IPS-20b (cell line): ENCODE results near the gene TRIM50.

ENCODE experiments used
- H3K27ac ChIP-seq: one replicate; pipeline ENCODE4 v1.5.1; 2013; ENCODE audit warnings: low read length
- H3K27me3 ChIP-seq: 2 replicates; pipeline ENCODE4 v1.6.1; 2013; ENCODE audit warnings: mild to moderate bottlenecking, low read length, inconsistent platforms; ENCODE audit not compliant: insufficient read depth
- H3K36me3 ChIP-seq: 2 replicates; pipeline ENCODE4 v1.6.1; 2013; ENCODE audit warnings: low read depth, mild to moderate bottlenecking, inconsistent platforms, low read length, moderate library complexity; ENCODE audit not compliant: insufficient read depth
- H3K4me1 ChIP-seq: 2 replicates; pipeline ENCODE4 v1.6.1; 2013; ENCODE audit warnings: mild to moderate bottlenecking, control low read depth, inconsistent platforms, low read length, moderate library complexity; ENCODE audit not compliant: insufficient read depth
- H3K4me3 ChIP-seq: 2 replicates; pipeline ENCODE4 v1.5.1; 2013; ENCODE audit warnings: mild to moderate bottlenecking, low read length, inconsistent platforms
- H3K9ac ChIP-seq: 2 replicates; pipeline ENCODE4 v1.6.1; 2013; ENCODE audit warnings: low read depth, mild to moderate bottlenecking, inconsistent platforms, low read length, moderate library complexity
- H3K9me3 ChIP-seq: 2 replicates; pipeline ENCODE4 v1.6.1; 2013; ENCODE audit warnings: mild to moderate bottlenecking, low read depth, low read length, inconsistent platforms; ENCODE audit not compliant: insufficient read depth

Gene TRIM50

DNA sequence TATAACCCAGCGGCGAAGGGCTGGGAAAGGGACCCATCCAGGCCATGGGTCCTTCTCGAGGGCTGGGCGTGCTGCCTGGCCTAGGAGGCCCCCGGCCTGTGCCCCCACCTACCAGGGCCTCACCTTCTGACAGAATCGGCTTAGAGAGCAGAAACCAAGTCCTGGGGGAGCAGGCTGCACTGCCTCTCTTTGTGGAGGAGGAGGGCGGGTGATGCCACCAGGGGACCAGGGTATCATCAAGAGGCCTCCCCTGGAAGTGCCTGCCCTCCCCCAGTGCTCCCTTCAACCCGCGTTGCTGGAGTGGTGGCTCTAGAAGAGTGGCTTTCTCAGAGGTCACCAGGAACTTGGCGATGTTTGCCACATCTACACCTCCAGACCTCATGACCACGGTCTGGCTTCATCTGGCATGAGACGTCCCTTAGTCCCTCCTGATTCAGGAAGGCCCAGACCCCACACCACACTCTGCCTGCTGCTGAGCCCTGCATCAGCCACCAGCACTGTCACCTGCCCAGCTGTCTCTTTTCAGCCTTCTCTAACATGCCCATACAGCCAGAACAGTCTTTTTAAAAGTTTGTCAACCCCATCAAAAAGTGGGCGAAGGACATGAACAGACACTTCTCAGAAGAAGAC is 32.0 kb upstream of the TRIM50 start:
- Histone ChIP-seq H3K9me3 (no peaks in the 10 kb centered on the region), H3K4me3 (no peak overlapping the region), H3K27ac (no peak overlapping the region), H3K9ac (no peak overlapping the region), H3K27me3 (no peaks in the 10 kb centered on the region), H3K4me1 (no peaks in the 10 kb centered on the region; the same call in 1 of the 2 replicates), H3K36me3 (no peaks in the 10 kb centered on the region)

DNA sequence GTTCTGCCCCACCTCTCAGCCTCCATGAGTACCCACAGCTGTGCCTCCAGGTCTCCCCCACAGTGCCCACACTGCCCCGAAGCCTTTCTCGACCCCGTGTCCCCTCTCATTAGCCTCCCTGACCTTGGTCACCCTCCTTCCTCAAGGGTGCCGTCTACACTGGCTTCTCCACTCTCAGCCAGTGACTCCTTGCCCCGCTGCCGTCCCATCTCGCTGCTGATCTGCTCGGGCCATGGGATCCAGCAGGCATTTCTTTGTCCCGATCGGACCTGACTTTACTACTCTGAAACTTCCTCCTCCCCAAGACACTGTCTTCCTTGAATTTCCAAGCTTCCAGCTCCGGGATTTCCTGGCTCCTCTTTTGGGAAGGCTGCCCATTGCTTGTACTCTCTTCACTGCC is 31.4 kb upstream of the TRIM50 start:
- Histone ChIP-seq H3K27me3 (no peaks in the 10 kb centered on the region), H3K27ac (no peak overlapping the region), H3K4me3 (no peak overlapping the region)

DNA sequence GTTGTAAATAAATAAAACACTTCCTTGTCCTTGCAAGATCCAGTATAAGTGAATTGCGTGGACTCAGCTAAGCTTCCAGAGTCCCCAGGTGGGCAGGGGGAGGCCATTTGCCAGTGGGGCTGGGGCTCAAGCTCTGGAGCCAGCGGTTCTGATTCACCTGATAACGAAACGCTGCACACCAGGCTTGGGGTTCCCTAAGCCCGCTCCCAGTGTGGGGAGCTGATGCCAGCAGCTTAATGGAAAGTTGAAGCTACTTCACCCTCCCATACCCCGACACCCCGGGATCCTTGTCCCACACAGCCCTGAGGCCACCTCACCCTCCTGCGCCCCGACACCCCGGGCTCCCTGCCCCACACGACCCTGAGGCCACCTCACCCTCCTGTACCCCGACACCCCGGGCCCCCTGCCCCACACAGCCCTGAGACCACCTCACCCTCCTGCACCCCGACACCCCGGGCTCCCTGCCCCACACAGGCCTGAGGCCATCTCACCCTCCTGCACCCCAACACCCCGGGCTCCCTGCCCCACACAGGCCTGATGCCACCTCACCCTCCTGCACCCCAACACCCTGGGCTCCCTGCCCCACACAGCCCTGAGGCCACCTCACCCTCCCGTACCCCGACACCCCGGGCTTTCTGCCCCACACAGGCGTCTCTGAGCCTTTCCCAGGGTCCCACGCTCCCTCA is 30.9 kb upstream of the TRIM50 start:
- H3K36me3 ChIP-seq: no peaks in the 10 kb centered on the region
- H3K9me3 ChIP-seq: no peaks in the 10 kb centered on the region
- no peaks in the 10 kb centered on the region for H3K27me3 ChIP-seq
- no peaks in the 10 kb centered on the region; the same call in 1 of the 2 replicates for H3K4me1 ChIP-seq
- no peak overlapping the region for H3K27ac ChIP-seq
- H3K9ac ChIP-seq: no peak overlapping the region
- no peak overlapping the region for H3K4me3 ChIP-seq

More for the DNA sequence above, 31.4 kb upstream of the TRIM50 start:
- H3K36me3 ChIP-seq: no peaks in the 10 kb centered on the region
- H3K9me3 ChIP-seq: no peaks in the 10 kb centered on the region
- no peaks in the 10 kb centered on the region; the same call in 1 of the 2 replicates for H3K4me1 ChIP-seq
- H3K9ac ChIP-seq: no peak overlapping the region

DNA sequence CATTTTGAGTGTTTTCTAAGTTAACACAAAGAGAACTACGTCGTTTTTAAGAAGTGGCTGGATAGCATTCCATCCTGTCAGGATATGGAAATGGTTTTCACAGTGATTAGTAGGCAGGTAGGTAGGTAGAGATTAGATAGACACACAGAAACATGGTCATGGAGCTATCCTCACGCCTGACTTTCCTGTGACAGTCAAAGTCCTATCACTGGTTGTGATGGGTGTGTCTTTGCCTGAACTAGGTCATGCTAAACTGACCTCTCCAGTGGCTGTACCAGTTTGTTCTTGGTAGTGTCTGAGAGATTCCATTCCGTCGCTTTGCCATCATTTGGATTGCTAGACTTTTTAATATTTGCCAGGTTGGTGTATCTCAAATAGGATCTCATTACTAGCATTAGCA is 28.3 kb upstream of the TRIM50 start:
- Histone ChIP-seq H3K9me3 (no peaks in the 10 kb centered on the region), H3K9ac (no peak overlapping the region)

DNA sequence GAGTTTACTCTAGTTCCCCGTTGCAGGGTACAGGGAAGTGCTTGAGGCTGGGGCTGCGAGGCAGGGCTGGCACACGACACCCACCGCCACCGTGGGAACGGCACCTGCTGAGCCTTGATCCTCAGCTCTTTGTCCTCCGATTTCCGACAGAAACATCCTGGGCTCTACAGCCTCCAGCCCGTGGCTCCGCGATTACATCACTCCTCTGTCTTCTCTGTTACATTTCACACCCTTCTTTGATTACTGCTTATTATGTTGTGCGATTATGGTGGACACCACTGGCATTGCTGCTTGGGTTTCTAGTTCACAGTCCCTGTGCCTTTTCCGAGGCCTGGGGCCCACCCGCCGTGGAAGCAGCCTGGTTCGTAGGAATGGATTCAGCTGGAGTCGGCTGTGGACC is 26.9 kb upstream of the TRIM50 start:
- H3K9ac ChIP-seq: 0 out of 2 replicates have a peak overlapping the region, but pooled peaks have one; percentile 18
- H3K4me1 ChIP-seq: peaks cover 7% of the 10 kb centered on the region
- no peaks in the 10 kb centered on the region for H3K9me3 ChIP-seq
- no peaks in the 10 kb centered on the region for H3K27me3 ChIP-seq
- no peak overlapping the region for H3K27ac ChIP-seq
- H3K4me3 ChIP-seq: no peak overlapping the region
- H3K36me3 ChIP-seq: no peaks in the 10 kb centered on the region

More for the DNA sequence above, 28.3 kb upstream of the TRIM50 start:
- Histone ChIP-seq H3K36me3 (no peaks in the 10 kb centered on the region), H3K27ac (no peak overlapping the region), H3K4me3 (no peak overlapping the region), H3K4me1 (peaks cover 7% of the 10 kb centered on the region), H3K27me3 (no peaks in the 10 kb centered on the region)

DNA sequence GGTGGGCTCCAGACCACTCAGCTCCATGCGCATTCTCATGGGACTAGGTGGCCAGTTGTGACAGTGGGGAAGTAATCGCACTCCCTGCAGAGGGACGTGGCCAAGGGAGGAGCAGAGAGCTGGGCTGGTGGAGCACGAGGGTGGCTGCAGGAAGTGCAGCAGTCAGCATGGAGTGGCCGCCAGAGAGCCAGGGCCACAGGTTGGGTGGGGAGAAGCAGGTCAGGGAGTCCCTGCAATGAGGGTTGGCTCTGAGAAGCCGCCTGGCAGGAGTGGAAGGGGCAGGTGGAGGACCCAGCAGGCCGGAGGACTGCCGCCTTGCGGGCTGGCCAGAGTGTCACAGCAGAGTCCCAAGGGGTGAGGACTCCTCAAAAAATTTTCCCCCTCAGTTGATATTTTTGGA is 26.3 kb upstream of the TRIM50 start:
- Histone ChIP-seq H3K9me3 (no peaks in the 10 kb centered on the region), H3K36me3 (no peaks in the 10 kb centered on the region), H3K9ac (no peak overlapping the region), H3K27ac (no peak overlapping the region), H3K4me1 (peaks cover 7% of the 10 kb centered on the region), H3K4me3 (no peak overlapping the region), H3K27me3 (no peaks in the 10 kb centered on the region)

DNA sequence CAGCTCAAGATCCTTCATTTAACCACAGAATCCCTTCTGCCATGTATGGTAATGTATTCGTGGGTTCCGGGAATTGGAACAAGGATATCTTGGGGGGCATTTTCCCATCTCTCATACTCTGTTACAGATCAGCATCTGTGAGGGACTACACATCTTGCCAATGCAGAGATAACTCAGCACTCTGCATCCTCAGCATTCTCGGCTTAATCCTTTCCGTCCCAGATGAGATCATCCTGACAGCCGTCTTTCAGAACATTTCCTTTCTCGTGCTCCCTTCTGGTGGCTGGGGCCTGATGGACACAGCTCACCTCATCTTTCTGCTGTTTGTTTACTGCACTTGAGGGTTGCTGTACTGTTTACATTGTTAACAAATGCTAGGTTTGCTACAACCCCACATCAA is 25.4 kb upstream of the TRIM50 start:
- Histone ChIP-seq H3K4me3 (no peak overlapping the region), H3K9me3 (no peaks in the 10 kb centered on the region), H3K9ac (no peak overlapping the region), H3K27ac (no peak overlapping the region), H3K4me1 (peaks cover 7% of the 10 kb centered on the region), H3K36me3 (no peaks in the 10 kb centered on the region), H3K27me3 (no peaks in the 10 kb centered on the region)

DNA sequence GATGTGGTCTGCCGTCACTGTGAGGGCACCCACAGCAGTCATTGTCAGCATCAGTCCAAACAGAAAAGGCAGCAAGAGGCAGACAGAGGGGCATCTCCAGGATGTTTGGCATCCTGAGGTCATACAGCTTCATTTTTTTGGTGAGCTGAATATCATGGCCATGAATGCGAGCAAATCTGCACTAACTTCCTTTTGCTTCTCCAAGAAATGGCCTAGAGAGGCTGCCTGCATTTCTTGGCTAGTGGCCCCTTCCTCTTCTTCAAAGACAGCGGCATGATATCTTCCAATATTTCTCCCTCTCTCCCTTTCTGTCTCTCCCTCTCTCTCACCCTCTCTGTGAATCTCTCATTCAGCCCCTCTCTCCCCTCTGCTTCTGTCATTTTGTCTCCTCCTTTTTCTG is 24.9 kb upstream of the TRIM50 start:
- Histone ChIP-seq H3K9ac (no peak overlapping the region), H3K27me3 (no peaks in the 10 kb centered on the region), H3K27ac (no peak overlapping the region), H3K9me3 (no peaks in the 10 kb centered on the region), H3K4me3 (no peak overlapping the region), H3K36me3 (no peaks in the 10 kb centered on the region), H3K4me1 (peaks cover 7% of the 10 kb centered on the region)

DNA sequence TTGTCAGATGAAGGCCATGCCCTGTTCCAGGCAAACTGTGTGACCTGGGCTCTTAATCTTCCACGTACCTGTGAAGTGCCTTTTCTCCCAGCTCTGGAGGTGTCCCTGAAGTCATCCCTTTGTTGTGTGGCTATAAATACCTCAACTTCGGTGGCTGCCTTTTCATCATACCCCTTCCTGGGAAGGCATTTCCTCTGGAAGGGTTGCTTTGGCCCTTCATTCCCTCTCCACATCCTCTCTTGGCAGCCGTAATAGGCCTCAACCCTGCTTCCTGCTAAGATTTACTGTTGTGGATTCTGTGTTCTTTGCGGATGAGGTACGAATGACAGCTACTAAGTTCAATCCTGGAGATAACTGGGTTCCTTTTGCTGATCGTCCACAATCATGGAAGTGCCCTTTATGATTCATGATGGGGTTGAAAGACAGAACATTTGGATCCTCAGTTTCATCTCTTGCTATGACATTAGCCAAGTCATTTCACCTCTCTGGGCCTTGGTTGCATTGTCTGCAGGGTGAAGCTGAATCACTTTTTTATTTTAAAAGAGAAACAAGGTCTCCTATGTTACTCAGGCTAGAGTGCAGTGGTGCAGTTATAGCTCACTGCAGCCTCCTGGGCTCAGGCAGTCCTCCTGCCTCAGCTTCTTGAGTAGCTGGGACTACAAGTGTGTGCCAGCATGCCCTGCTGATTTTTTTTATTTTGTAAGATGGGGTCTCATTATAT is 23.7 kb upstream of the TRIM50 start:
- Histone ChIP-seq H3K27ac (no peak overlapping the region), H3K4me1 (peaks cover 7% of the 10 kb centered on the region)

DNA sequence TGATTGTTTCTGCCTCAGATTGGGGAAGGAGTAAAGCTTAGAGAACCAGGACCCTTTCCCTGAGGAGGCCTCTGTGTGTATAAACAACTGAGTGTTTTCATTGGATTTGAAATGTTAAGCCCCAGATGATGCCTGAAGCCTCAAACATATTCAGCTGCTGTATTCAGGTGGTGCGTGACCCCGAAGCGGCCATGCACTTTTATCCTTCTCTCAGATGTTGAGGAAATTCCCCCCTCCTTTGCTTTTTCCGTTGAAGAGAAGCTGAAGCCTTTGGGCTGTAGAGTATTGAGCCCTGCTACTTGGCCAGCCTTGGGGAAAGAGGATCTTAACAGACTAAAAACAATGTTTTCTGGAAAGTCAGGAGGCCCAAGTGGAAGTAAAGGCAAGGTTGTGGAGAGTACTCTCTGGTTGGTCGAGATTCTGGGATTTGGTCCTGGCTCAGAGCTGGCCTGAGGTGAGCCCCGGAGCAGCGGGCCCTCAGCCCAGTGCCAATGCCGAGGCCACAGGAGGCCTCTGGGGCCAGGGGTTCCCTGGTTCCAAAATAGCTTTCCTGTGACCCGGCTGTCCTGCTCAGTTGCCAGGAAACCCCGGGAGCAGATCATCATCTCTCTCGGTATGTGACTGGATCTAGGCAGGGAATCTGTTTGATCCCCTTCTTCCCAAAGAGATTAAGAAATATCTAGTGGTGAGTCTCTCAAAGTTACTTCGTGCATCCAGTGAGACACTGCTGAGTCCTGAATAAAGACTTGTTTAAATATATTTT is 22.6 kb upstream of the TRIM50 start:
- no peak overlapping the region for H3K4me3 ChIP-seq
- no peak overlapping the region for H3K27ac ChIP-seq
- H3K9me3 ChIP-seq: no peaks in the 10 kb centered on the region
- H3K4me1 ChIP-seq: peaks cover 10% of the 10 kb centered on the region
- no peaks in the 10 kb centered on the region for H3K27me3 ChIP-seq
- no peak overlapping the region for H3K9ac ChIP-seq
- H3K36me3 ChIP-seq: no peaks in the 10 kb centered on the region

More for the DNA sequence above, 23.7 kb upstream of the TRIM50 start:
- no peaks in the 10 kb centered on the region for H3K9me3 ChIP-seq
- H3K27me3 ChIP-seq: no peaks in the 10 kb centered on the region
- no peak overlapping the region for H3K4me3 ChIP-seq
- H3K9ac ChIP-seq: no peak overlapping the region
- H3K36me3 ChIP-seq: no peaks in the 10 kb centered on the region

DNA sequence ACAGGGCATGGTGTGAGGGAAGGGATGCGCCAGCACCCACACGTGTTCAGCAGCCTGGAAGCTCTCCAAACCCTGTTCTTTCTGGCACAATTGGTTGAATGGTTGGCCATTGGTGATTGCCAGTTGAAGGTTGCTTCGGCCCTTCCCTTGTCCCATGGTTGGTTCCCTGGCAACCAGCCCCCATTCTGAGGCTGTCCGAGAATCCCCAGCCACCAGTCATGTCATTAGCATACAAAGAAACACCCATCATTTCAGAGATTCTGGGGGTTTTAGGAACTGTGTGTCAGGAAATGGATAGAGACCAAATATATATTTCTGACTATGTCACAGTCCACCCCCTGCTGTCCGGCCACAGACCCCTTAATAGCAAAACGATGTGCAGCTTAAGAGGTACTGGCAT is 21.9 kb upstream of the TRIM50 start:
- no peaks in the 10 kb centered on the region for H3K36me3 ChIP-seq
- H3K4me3 ChIP-seq: no peak overlapping the region
- H3K9ac ChIP-seq: no peak overlapping the region
- H3K9me3 ChIP-seq: no peaks in the 10 kb centered on the region
- H3K27me3 ChIP-seq: no peaks in the 10 kb centered on the region
- H3K4me1 ChIP-seq: peaks cover 12% of the 10 kb centered on the region
- H3K27ac ChIP-seq: no peak overlapping the region
